HG03066 (cell line): Measurements from ENCODE around the gene B9D2.

Experiments
- ATAC-seq: cut with Tn5 transposase; IDR thresholded peaks from one replicate; pipeline ENCODE4 v1.9.1; 2021; ENCODE audit warnings: low read depth; ENCODE audit not compliant: unreplicated experiment

B9D2 gene

DNA sequence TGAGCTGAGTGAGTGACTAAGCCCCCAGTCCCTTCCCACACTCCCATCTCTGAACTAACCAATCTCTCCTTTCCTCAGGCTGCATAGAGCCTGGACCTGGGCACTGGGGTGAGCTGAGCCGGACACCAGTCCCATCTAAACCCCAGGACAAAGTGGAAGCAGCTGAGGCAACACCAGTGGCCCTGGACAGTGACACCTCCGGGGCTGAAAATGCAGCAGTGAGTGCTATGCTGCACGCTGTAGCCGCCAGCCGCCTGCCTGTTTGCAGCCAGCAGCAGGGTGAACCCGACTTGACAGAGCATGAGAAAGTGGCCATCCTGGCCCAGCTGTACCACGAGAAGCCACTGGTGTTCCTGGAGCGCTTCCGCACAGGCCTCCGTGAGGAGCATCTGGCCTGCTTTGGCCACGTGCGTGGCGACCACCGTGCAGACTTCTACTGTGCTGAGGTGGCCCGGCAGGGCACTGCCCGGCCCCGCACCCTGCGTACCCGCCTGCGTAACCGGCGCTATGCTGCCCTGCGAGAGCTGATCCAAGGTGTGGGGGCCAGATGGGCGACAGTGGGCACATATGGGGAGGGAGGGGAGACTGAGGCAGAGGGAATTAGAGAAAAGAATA lies 47.5 kb downstream of the B9D2 start:
- no peak for ATAC-seq

DNA sequence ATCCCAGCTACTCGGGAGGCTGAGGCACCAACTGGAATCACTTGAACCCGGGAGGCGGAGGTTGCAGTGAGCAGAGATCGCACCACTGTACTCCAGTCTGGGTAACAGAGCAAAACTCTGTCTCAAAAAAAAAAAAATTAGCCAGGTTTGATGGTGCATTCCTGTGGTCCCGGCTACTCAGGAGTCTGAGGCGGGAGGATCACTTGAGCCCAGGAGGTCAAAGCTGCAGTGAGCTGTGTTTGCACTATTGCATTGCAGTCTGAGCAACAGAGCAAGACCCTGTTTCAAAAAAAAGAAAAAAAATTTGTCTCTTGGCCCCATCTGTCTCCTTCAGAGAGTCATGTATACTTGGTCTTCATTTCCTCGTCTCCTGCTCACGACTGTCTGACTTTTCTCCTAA lies 52.3 kb downstream of the B9D2 start:
- no peak for ATAC-seq

DNA sequence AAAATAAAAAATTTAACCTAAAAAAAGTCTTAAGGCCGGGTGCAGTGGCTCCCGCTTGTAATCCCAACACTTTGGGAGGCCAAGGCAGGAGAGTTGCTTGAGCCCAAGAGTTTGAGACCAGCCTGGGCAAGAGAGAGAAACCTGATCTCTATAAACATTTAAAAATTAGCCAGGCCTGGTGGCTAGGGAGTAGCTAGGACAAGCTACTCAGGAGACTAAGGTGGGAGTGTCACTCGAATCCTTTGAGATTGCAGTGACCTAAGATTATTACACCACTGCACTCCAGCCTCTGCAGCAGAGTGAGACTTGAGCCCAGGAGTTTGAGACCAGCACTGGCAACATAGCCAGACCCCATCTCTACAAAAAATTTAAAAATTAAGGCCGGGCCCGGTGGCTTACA lies 52.9 kb downstream of the B9D2 start:
- ATAC-seq: no peak

DNA sequence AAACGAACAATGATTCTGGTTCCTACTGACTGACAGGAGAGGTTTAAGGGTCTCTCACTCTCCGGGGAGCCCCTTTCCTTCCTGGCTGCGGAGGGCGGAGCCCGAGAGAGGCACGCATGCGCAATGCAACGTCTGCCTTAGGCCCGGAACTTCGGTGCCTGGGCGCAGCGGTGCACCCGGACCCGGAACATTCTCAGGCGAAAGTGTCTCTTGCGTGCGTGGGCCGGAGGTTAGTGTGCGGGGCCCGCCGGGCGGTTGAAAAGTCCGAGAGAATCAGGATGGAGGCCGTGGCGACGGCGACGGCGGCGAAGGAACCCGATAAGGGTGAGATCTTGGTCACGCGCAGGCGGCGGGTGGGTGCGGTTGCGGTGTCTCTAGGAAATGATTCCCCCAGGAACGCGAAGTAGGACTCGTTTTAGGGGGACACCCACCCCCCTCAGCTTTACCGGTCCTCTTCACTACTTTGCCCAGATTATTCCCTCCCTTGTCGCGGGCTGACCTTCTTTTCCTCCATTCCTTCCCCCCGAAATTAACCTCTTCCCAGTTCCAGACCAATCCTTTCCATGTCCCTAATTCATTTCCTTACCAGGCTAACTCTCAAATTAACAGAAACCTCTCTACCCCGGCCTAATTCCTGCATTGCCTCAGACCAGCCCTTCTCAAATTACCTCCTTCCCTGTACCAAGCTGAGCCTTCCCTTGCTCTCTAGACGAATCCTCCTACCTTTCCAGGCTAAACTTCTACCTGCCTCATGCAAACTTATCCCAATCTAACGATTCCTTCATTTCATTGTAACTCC lies 53.7 kb downstream of the B9D2 start, which contains the start of gene CCDC97:
Gene CCDC97, plus strand, starts transcription at position 140 of the 799 bp plus-strand sequence. Its CDS starts 139 bp downstream, at position 279.
- no peak for ATAC-seq

DNA sequence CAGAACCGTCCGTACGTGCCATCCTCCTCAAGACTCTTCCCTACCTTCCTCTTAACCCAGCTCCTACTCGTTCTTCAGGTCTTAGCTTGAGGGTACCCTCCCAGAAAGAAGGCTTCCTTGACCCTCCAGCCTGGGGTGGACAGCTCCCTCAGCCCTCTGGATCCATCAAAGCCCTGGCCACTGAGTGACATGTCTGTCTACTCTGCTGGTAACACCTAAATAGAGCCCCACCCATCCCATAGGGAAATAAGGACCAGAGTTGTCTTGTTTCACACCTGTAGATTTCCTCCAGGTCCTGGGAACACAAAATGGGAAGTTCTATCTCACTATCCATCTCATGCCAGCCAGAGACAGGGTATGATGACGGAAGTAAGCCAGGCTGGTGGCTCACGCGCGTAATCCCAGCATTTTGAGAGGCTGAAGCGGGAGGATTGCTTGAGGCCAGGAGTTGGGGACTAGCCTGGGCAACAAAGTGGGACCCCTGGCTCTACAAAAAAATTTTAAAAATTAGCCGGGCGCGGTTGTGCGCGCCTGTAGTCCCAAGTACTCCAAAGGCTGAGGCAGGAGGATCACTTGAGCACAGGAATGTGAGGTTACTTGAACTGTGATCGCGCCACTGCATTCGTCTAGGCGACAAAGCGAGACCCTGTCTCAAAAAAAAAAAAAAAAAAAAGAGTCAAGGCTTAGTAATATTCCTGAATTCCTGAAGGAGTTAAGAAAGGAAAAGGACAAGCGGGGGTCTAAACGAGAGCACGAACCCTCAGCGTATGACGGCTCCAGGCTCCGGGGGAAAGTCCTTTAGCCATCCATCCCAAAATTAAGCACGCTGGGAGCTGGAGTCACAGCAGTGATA lies 54.5 kb downstream of the B9D2 start:
- no peak for ATAC-seq

DNA sequence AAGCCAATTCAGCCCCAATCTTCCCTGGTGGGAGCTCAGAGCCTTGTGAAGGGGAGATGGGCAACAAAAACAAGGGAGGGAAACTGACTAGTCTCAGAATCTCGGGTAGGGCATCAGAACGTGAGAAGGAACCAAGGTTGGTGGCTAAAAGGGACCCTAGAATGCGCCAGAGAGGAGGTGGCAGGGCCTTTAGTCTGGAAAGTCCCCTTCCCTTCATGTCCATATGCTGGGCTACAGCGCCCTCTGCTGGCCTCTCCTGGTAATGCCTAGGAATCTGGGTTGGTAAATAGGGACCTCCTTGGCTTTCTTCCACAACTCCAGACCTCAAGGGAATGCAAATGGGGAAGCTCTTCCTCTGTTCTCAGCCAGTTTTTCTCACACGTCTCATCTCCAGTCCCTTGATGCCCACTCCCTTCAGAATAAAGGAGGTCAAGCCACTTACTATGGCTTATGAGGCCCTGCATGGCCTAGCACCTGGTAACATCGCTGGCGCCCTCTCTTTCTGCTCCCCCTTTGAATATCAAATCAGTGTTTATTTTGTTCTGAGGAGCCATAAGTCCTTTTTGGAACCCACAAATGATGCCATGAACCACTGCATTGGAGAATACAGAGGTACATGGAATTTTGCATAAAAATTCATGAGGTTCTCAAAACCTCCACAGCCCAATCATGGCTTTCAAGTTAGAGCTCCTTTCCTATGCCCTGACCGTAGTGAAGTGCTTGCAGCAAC lies 55.3 kb downstream of the B9D2 start:
- no peak for ATAC-seq

DNA sequence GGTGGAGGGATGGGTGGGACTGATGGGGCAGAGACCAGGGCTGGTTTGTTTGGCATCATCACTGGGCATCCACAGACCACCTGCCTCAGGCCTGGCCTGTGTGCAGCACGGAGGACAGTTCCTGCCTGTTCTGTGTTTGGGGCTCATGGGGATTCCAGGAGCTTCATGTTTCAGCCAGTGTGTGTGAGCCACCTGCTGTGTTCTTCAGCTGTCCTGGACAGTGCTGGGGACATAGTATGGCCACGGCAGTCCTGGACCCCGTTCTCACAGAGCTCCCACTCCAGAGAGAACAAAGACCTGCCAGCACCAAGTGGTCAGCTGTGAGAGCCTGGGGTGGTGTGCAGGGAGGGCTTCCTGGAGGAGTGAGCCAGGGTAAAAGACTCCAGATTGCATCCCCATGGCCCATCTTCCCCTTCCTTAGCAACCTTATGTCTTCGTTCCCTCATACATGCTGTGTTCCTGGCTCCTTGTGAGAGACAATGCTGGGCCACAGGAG lies 55.9 kb downstream of the B9D2 start:
- no peak for ATAC-seq

DNA sequence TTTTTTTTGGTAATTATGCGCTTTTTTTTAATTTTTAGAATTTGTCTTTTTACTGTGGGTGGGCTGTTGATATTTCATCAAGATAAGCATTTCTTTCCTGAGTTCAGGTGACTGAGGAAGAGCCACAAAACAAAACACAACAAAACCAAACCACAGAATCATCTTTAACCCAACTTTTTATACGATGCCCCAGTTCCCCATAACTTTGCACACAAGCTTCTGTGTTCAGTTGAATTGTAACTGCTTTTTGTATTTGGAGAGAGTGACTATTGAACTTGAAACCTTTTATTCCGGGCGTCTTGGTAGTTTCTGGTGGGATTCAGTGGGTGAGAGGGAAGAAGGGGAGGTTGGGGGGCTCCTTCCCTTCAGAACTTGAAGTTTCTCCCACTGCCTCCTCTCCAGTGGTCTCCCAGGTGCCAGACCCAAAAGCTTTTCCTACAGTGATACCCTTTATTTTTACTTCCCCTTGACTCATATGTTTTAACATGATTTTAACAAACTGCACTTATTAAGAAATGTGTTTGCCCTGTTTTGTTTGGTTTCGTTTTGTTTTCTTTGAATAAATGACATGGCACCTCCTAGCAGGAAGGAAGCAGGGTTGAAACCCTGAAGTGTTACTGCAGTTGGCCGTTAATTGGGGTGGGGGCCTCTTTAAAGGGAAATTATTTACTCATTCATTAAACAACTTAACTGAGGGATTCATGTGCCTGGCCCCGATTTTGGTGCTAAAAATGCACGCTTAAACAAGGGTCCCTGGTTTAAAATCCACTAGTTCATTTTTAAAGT lies 56.7 kb downstream of the B9D2 start:
- no peak for ATAC-seq

DNA sequence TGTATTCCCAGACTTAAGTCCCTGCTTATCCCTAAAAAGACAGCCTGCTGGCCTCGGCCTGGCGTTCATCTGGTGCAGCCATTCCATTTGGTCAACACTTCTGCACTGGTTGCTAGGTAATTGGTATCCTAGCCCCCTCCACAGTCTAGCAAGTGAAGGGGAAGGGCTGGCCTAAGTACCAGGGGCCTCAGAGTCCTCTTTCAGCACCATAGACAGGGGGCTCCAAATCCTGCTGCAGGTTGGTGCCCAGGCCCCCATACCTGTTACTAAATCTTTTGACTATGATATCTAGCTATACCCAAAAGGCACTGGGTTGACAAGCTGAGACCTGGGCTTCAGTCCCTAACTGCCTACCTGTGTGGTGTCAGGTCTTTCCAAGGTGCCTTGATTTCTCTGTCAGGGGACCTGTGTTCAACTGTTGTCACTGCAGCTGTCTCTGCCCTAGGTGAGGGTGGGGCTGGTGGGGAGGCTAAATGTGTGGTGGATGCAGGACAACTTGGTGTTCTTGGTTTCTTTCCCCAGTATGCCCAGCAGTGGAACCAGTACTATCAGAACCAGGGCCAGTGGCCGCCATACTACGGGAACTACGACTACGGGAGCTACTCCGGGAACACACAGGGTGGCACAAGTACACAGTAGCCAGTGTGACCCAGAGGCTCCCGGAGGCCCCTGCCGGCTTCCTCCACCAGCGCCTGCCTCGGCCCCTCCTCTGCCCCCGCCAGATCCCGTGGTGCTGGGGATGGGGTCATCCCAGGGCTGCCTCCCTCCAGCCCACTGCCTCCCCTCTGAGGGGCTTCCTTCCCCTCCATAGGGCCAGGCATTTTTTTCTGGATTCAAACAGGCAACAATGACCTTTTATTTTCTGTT lies 57.8 kb downstream of the B9D2 start:
- no peak for ATAC-seq

DNA sequence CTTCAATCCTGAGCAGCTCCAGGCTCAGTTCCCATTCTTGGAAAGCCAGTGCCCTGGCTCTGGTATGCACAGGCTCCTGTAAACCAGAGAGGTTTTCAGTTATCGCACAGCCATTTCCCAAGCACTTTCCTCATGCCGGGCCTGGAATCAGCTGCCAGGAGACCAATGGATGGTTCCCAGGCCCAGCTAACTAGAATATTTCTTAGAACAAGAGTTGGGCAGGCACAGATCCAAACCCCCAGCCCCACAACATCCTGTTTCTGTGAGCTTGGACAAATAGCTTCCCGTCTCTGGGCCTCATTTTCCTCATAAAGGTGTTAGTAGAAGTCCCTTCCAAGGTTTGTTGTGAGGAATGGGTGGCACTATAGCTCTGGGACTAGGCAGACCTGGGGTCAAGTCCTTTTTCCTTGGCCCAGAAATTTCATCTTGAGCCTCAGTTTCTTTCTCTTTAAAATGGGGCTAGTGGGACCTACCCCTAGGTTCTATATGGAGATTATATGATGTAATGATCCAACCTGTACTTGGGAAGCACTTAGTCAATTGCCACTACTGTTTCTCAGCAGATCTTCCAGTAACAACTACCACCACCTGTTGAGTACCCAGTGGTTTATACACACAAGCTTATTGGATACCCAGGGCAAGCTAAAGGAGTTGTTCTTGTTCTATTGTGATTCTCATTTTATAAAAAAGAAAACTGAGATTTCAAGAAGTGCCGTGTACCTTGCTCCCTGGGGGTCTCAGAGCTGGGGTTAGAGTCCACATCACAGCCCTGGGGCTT lies 59.1 kb downstream of the B9D2 start:
- ATAC-seq: no peak
